Measurements from ENCODE around the gene PER1. TPM values are rescaled to one million over a fixed set of nuclear protein-coding genes. Genes with fewer than 3 reads are reported as not detected.

The PER1 gene
- total and polyA plus RNA-seq, 2 of the 13 experiments (the other 11 are each of a cell fraction or from before 2014, with no cell fraction given), result 2.6 to 3.6 TPM

DNA sequence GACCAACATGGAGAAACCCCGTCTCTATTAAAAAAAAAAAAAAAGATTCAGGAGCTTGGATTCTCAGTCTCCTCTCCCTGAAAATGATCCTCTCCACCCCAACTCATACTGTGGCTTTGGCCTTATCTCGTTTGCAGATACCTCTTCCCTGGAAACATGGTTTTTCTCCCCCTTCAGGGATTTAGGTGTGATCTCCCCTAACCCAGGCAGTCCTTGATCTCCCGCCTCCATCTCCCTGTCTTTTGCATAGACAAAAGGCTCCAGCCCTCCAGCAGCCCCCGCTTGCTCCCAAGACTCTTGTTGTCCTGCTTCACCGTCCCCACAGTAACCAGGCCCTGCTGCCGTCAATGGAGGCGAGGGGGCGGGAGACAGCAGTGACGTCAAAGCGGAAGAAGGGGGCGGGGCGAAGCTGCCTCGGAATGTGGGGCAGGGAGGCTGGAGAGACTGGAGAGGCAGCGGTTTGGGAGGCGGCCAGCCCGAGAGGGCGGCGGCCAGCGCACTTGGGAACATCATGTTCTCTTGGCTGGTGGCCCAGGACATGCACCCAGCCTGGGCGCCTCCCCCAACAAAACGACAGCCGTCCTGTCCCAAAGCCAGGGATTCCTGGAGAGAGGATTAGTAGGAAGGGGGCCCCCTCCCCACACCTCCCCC, 1.9 kb upstream of the PER1 start (continued):
- no peak for TF ChIP-seq ZNF619 (CRISPR knock-in tag; IDR thresholded peaks at IDR 0.05)
- TF ChIP-seq CAMTA2 (CRISPR knock-in tag; IDR thresholded peaks at IDR 0.05; ENCODE audit: borderline replicate concordance), result no peak
- no peak for TF ChIP-seq KLF16 (CRISPR knock-in tag; IDR thresholded peaks at IDR 0.05)
- no peak for TF ChIP-seq ZNF674 (CRISPR knock-in tag; IDR thresholded peaks at IDR 0.05; ENCODE audit: low read depth)
- TF ChIP-seq NFYB (CRISPR knock-in tag; IDR thresholded peaks at IDR 0.05), result peak; percentile 31; the same call in 1 of the 2 replicates
- peak; percentile 66 for TF ChIP-seq YY1 (IDR thresholded peaks at IDR 0.05; ENCODE audit: insufficient read depth, insufficient replicate concordance, low read depth, low read length)
- no peak for TF ChIP-seq NR2F2 (IDR thresholded peaks at IDR 0.05; ENCODE audit: borderline replicate concordance, low read depth)
- TF ChIP-seq ZNF792 (CRISPR knock-in tag; IDR thresholded peaks at IDR 0.05), result 0 out of 2 replicates have a peak, but pooled peaks have one; percentile 26
- TF ChIP-seq ZNF709 (CRISPR knock-in tag; IDR thresholded peaks at IDR 0.05), result no peak
- TF ChIP-seq, protein P1, sequence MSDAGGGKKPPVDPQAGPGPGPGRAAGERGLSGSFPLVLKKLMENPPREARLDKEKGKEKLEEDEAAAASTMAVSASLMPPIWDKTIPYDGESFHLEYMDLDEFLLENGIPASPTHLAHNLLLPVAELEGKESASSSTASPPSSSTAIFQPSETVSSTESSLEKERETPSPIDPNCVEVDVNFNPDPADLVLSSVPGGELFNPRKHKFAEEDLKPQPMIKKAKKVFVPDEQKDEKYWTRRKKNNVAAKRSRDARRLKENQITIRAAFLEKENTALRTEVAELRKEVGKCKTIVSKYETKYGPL (CRISPR knock-in tag; IDR thresholded peaks at IDR 0.05), result no peak
- no peak for TF ChIP-seq HNRNPL (IDR thresholded peaks at IDR 0.05; ENCODE audit: low read depth, low read length)
- no peak for TF ChIP-seq SOX6 (IDR thresholded peaks at IDR 0.05)
- peak; percentile 76 for TF ChIP-seq SOX6 (CRISPR knock-in tag; IDR thresholded peaks at IDR 0.05)
- TF ChIP-seq ZNF589 (CRISPR knock-in tag; conservative IDR thresholded peaks at IDR 0.05), result no peak
- TF ChIP-seq NRL (CRISPR knock-in tag; IDR thresholded peaks at IDR 0.05; ENCODE audit: borderline replicate concordance), result no peak
- TF ChIP-seq STAT5B (CRISPR knock-in tag; IDR thresholded peaks at IDR 0.05), result no peak
- no peak for TF ChIP-seq ZNF10 (CRISPR knock-in tag; IDR thresholded peaks at IDR 0.05; ENCODE audit: borderline replicate concordance, low read depth)
- no peak for TF ChIP-seq ZNF678 (CRISPR knock-in tag; IDR thresholded peaks at IDR 0.05)
- TF ChIP-seq HMG20B (CRISPR knock-in tag; conservative IDR thresholded peaks at IDR 0.05), result no peak
- no peak for TF ChIP-seq GTF3A (CRISPR knock-in tag; conservative IDR thresholded peaks at IDR 0.05)
- TF ChIP-seq, protein P2, sequence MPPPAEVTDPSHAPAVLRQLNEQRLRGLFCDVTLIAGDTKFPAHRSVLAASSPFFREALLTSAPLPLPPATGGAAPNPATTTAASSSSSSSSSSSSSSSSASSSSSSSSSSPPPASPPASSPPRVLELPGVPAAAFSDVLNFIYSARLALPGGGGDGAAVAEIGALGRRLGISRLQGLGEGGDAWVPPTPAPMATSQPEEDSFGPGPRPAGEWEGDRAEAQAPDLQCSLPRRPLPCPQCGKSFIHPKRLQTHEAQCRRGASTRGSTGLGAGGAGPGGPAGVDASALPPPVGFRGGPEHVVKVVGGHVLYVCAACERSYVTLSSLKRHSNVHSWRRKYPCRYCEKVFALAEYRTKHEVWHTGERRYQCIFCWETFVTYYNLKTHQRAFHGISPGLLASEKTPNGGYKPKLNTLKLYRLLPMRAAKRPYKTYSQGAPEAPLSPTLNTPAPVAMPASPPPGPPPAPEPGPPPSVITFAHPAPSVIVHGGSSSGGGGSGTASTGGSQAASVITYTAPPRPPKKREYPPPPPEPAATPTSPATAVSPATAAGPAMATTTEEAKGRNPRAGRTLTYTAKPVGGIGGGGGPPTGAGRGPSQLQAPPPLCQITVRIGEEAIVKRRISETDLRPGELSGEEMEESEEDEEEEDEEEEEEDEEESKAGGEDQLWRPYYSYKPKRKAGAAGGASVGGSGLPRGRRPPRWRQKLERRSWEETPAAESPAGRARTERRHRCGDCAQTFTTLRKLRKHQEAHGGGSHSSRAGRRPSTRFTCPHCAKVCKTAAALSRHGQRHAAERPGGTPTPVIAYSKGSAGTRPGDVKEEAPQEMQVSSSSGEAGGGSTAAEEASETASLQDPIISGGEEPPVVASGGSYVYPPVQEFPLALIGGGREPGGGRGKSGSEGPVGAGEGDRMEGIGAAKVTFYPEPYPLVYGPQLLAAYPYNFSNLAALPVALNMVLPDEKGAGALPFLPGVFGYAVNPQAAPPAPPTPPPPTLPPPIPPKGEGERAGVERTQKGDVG (CRISPR knock-in tag; IDR thresholded peaks at IDR 0.05; ENCODE audit: borderline replicate concordance), result no peak
- peak; percentile 37; the same call in 1 of the 2 replicates for TF ChIP-seq NFYC (CRISPR knock-in tag; IDR thresholded peaks at IDR 0.05)
- TF ChIP-seq, protein P3, sequence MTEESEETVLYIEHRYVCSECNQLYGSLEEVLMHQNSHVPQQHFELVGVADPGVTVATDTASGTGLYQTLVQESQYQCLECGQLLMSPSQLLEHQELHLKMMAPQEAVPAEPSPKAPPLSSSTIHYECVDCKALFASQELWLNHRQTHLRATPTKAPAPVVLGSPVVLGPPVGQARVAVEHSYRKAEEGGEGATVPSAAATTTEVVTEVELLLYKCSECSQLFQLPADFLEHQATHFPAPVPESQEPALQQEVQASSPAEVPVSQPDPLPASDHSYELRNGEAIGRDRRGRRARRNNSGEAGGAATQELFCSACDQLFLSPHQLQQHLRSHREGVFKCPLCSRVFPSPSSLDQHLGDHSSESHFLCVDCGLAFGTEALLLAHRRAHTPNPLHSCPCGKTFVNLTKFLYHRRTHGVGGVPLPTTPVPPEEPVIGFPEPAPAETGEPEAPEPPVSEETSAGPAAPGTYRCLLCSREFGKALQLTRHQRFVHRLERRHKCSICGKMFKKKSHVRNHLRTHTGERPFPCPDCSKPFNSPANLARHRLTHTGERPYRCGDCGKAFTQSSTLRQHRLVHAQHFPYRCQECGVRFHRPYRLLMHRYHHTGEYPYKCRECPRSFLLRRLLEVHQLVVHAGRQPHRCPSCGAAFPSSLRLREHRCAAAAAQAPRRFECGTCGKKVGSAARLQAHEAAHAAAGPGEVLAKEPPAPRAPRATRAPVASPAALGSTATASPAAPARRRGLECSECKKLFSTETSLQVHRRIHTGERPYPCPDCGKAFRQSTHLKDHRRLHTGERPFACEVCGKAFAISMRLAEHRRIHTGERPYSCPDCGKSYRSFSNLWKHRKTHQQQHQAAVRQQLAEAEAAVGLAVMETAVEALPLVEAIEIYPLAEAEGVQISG (CRISPR knock-in tag; IDR thresholded peaks at IDR 0.05), result no peak
- TF ChIP-seq, protein P4, sequence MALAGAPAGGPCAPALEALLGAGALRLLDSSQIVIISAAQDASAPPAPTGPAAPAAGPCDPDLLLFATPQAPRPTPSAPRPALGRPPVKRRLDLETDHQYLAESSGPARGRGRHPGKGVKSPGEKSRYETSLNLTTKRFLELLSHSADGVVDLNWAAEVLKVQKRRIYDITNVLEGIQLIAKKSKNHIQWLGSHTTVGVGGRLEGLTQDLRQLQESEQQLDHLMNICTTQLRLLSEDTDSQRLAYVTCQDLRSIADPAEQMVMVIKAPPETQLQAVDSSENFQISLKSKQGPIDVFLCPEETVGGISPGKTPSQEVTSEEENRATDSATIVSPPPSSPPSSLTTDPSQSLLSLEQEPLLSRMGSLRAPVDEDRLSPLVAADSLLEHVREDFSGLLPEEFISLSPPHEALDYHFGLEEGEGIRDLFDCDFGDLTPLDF (CRISPR knock-in tag; IDR thresholded peaks at IDR 0.05), result no peak

All from HepG2 (cell line).